AG04450 (cell line): ENCODE results near the gene ARMC7. TPM values are rescaled to one million over a fixed set of nuclear protein-coding genes. Genes with fewer than 3 reads are reported as not detected.
A peak's percentile ranks its signal among the peaks of the same experiment; 100 is the strongest.

Experiments
- CTCF ChIA-PET: fragments of 300-600, 350-600 bp; formaldehyde crosslinking; extraction: SDS; loops from one replicate; lab custom pipeline; 2022; ENCODE audit warnings: antibody characterized with exemption, inconsistent platforms; lab: Charles Lee
- POLR2A ChIA-PET: fragments of 350-600 bp; formaldehyde crosslinking; extraction: SDS; loops from one replicate; lab custom pipeline; 2021; ENCODE audit warnings: antibody characterized with exemption, inconsistent platforms; lab: Yijun Ruan, JAX
- DNase-seq: peaks from one replicate; pipeline ENCODE4 v3.0.0-alpha.2; 2011; ENCODE audit warnings: low read depth, low spot score
- H3K27ac ChIP-seq: one replicate; pipeline ENCODE4 v1.5.1; 2012; ENCODE audit warnings: low read depth, low read length, control low read depth
- H3K27me3 ChIP-seq: one replicate; pipeline ENCODE4 v1.6.0; 2012; ENCODE audit warnings: low read length; ENCODE audit not compliant: control insufficient read depth, insufficient read depth
- H3K4me3 ChIP-seq: 2 replicates; pipeline ENCODE4 v1.5.1; 2011; ENCODE audit warnings: mild to moderate bottlenecking, low read depth, low read length, control low read depth
- H3K9me3 ChIP-seq: 2 replicates; pipeline ENCODE4 v1.5.1; 2012; ENCODE audit warnings: low read length; ENCODE audit not compliant: control insufficient read depth, insufficient read depth
- polyA plus RNA-seq: library from polyadenylated mRNA; depleted of rRNA; stranded (reverse); fragments of >200 nt; gene quantifications from 2 replicates; pipeline ENCODE4 v1.2.3, GENCODE V29; 2011
- TF ChIP-seq, protein P1 (sequence below): IDR thresholded peaks from 2 replicates; pipeline ENCODE4 v1.5.1; 2011; ENCODE audit warnings: low read depth, low read length, control low read depth, inconsistent platforms

ARMC7 gene
- polyA plus RNA-seq, 1 experiment: 5.6 TPM

DNA sequence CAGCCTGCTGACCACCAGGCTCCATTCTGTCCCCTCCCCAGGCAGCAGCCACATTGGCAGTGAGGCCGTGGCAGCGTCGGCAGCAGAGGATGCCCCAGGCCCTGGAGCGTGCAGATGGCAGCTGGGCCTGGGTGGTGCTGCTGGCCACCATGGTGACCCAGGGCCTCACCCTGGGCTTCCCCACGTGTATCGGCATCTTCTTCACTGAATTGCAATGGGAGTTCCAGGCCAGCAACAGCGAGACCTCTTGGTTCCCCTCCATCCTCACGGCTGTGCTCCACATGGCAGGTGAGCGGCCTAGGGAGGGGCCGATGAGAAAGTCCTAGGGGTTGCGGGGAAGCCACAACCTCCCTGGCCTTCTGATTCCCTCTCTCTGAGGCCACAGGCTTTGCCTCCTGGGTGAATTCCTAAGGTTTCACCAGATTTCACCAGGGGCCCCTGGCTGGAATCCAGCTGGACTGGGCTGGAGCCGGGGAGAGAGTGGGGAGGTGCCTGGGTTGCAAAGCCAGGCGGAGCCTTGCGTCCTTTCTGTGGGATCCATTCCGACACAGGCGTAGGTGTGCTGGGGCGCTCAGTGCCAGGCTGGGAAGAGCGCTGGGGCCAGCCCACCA is 16.1 kb upstream of the ARMC7 start:
- no peak overlapping the region for H3K4me3 ChIP-seq
- CTCF ChIA-PET: interaction anchor here (1.6 kb wide), 2 partner anchors 11 to 20 kb away, joined by 6 to 9 read pairs; no protein-coding TSS in a partner anchor
- POLR2A ChIA-PET: no interaction called here

DNA sequence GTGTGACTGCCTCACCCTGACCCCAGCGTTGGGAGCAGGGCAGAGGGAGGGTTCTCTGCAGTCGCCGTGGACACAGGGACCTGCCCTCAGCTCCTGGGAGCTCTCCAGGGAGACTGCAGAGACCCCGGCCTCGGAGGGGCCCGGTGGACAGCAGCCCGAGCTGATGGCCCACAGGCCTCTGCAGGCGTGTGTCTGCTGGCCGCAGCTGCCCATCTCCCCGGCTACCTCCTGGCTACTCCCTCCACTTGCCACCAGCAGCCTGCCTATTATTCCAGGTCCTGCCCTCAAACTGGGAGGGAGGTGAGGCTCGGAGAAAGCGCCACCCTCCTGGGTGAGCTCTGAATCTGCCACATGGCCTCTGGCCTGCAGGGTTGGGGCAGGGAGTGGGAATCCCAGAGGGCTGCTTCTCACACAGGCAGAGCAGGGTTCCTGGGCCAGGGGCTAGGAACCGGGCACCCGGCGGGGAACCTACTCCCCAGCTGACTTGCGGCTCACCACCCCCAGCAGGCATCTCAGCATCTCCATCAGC is 14.8 kb upstream of the ARMC7 start:
- Histone ChIP-seq H3K9me3 (peaks cover 3% of the 10 kb centered on the region; the same call in 1 of the 2 replicates), H3K27me3 (no peaks in the 10 kb centered on the region), H3K27ac (no peak overlapping the region), H3K4me3 (no peak overlapping the region)
- POLR2A ChIA-PET: interaction anchor here (0.6 to 1.2 kb wide), 2 partner anchors 15 to 17 kb away, joined by 3 to 4 read pairs; partner anchors contain the start of gene ARMC7
- CTCF ChIA-PET: interaction anchor here (1.6 to 2.6 kb wide), 3 partner anchors 10 to 19 kb away, joined by 6 to 10 read pairs (median 9); no protein-coding TSS in a partner anchor
- TF ChIP-seq, protein P1, sequence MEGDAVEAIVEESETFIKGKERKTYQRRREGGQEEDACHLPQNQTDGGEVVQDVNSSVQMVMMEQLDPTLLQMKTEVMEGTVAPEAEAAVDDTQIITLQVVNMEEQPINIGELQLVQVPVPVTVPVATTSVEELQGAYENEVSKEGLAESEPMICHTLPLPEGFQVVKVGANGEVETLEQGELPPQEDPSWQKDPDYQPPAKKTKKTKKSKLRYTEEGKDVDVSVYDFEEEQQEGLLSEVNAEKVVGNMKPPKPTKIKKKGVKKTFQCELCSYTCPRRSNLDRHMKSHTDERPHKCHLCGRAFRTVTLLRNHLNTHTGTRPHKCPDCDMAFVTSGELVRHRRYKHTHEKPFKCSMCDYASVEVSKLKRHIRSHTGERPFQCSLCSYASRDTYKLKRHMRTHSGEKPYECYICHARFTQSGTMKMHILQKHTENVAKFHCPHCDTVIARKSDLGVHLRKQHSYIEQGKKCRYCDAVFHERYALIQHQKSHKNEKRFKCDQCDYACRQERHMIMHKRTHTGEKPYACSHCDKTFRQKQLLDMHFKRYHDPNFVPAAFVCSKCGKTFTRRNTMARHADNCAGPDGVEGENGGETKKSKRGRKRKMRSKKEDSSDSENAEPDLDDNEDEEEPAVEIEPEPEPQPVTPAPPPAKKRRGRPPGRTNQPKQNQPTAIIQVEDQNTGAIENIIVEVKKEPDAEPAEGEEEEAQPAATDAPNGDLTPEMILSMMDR: no peak
- no peak for DNase-seq

More for the DNA sequence above, 16.1 kb upstream of the ARMC7 start:
- TF ChIP-seq, protein P1: no peak
- H3K9me3 ChIP-seq: peaks cover 3% of the 10 kb centered on the region; the same call in 1 of the 2 replicates
- H3K27ac ChIP-seq: no peak overlapping the region
- H3K27me3 ChIP-seq: no peaks in the 10 kb centered on the region
- no peak for DNase-seq

DNA sequence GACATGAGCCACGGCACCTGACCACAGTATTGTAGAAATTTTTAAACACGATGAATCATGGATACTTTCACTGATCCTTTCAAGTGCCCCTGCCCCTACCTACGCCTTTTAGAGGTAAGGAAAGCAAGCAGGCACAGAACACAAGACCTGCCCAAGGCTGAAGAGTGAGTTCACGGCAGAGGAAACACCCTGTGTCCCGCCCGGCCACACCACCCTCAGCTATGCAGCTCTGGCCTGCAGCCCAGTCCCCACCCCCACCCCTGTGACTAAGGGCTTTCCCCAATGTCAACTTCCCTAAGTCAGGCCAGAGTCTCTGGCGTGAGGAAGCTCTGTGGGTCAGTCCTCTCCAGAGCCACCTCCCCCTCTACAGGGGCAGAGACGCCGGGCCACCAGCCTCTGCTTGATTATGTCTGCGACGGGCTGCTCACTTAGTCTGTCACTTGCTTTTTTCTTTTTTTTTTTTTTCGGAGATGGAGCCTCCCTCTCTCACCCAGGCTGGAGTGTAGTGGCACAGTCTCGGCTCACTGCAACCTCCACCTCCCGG is 13.6 kb upstream of the ARMC7 start:
- ChIA-PET CTCF (interaction anchor here (0.6 to 3.2 kb wide), 3 partner anchors 10 to 39 kb away, joined by 4 to 13 read pairs (median 10); no protein-coding TSS in a partner anchor), POLR2A (interaction anchor here (0.6 to 1.2 kb wide), 4 partner anchors 9 to 47 kb away, joined by 3 to 5 read pairs (median 4); partner anchors contain the start of genes ARMC7 and SLC16A5)
- peaks cover 3% of the 10 kb centered on the region; the same call in 1 of the 2 replicates for H3K9me3 ChIP-seq
- TF ChIP-seq, protein P1: no peak
- DNase-seq: no peak
- peak overlapping the region; percentile 21 for H3K27ac ChIP-seq
- H3K27me3 ChIP-seq: no peaks in the 10 kb centered on the region
- H3K4me3 ChIP-seq: no peak overlapping the region

DNA sequence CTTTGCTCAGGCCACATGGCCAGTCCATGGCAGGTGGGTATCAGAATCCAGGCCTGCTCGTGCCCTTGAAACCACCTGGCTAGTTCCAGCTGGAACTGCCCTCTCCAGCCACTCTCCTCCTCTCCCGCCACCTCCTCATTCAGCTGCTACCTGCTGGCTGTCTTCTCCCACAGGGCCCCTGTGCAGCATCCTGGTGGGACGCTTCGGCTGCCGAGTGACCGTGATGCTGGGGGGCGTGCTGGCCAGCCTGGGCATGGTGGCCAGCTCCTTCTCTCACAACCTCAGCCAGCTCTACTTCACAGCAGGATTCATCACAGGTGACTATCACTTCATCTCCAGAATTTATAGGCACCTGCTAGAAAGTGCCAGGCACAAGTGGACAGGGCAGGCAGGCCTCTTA is 11.9 kb upstream of the ARMC7 start:
- Histone ChIP-seq H3K27ac (no peak overlapping the region), H3K27me3 (no peaks in the 10 kb centered on the region), H3K4me3 (no peak overlapping the region), H3K9me3 (peaks cover 3% of the 10 kb centered on the region; the same call in 1 of the 2 replicates)
- TF ChIP-seq, protein P1: no peak
- no peak for DNase-seq
- ChIA-PET POLR2A (no interaction called here), CTCF (interaction anchor here (3.2 kb wide), 1 partner anchor 16 kb away, joined by 13 read pairs; no protein-coding TSS in a partner anchor)
